Peyer's patch (tissue), 4 donors: ENCODE measurements around the gene NOC4L.

Experiments used
- POLR2A ChIP-seq, 2 donors: fragments of 450-650 bp; IDR thresholded peaks; one replicate each; pipeline ENCODE4 v1.5.1; 2017; ENCODE audit warnings: antibody characterized with exemption in 2 of 2, mild to moderate bottlenecking in 2 of 2, moderate library complexity in 2 of 2
- TF ChIP-seq, protein P1 (sequence below), 6 experiments: fragments of 450-650 bp in 4 of 6; fragments of 200-600 bp in 2 of 6; sonication (generic) in 1 of 6; IDR thresholded peaks; one replicate each; pipeline ENCODE4 v1.5.1; 2017 to 2019; ENCODE audit warnings: antibody characterized with exemption in 6 of 6, mild to moderate bottlenecking in 3 of 6, moderate library complexity in 1 of 6

DNA sequence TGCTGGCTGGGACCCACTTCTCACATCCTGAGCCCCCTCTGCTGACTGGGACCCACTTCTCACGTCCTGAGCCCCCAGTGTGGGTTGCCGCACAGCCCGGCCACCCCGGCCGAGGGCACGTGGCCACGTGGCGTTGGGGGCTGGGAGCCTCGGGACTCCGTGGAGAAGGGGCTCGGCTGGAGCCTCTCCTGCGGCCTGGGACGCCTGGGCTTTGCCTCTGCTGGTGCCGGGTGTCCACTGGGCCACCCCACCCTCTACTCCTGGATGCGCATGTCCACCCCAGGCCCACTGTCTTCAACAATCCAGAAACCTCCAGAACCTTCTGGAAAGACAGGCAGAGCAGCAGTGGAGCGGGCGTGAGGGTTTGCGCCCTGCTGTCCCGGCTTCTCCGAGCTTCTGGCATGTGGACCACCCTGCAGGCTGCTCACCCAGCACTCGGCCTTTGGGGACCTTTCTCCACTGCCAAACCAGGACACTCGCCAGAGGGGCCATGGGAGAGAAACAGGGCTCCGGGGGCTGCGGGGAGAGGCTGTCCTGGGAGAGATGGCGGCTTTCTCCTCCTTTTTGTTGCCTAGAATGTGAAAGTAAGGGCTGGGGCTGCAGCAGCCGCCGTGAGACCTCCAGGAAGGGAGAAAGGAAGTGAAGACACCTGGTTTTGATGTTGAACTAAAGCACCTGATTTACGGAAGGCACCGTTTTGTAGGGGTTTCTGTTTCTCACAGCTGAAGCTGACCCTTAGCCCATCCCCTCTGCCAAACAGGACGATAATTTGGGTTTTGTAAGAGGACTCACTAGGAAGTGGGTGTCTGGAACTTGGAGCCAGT is 30.0 kb downstream of the NOC4L start:
- TF ChIP-seq, protein P1, sequence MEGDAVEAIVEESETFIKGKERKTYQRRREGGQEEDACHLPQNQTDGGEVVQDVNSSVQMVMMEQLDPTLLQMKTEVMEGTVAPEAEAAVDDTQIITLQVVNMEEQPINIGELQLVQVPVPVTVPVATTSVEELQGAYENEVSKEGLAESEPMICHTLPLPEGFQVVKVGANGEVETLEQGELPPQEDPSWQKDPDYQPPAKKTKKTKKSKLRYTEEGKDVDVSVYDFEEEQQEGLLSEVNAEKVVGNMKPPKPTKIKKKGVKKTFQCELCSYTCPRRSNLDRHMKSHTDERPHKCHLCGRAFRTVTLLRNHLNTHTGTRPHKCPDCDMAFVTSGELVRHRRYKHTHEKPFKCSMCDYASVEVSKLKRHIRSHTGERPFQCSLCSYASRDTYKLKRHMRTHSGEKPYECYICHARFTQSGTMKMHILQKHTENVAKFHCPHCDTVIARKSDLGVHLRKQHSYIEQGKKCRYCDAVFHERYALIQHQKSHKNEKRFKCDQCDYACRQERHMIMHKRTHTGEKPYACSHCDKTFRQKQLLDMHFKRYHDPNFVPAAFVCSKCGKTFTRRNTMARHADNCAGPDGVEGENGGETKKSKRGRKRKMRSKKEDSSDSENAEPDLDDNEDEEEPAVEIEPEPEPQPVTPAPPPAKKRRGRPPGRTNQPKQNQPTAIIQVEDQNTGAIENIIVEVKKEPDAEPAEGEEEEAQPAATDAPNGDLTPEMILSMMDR (IDR thresholded peaks at IDR 0.05) = no peak
- no peak for TF ChIP-seq POLR2A (IDR thresholded peaks at IDR 0.05)
